HFF-Myc (cell line): Measurements from ENCODE around the gene USP10.

ENCODE experiments used
- DNase-seq: peaks from one replicate; pipeline ENCODE4 v3.0.0-alpha.2; 2011; ENCODE audit warnings: low read depth; ENCODE audit errors: extremely low read depth
- H3K4me3 ChIP-seq: replicated peaks from 2 replicates; pipeline ENCODE4 v1.5.1; 2011; ENCODE audit warnings: low read depth, mild to moderate bottlenecking, control low read depth, low read length
- TF ChIP-seq, protein P1 (sequence below): IDR thresholded peaks from 2 replicates; pipeline ENCODE4 v1.5.1; 2012; ENCODE audit warnings: mild to moderate bottlenecking, low read depth, low read length, control low read depth; ENCODE audit errors: missing control alignments

USP10 gene

GRCh38 chr16:84823926-84824325 is 124.1 kb downstream of the USP10 start:
- DNase-seq = no peak
- H3K4me3 ChIP-seq = no peak overlapping the region
- TF ChIP-seq, protein P1, sequence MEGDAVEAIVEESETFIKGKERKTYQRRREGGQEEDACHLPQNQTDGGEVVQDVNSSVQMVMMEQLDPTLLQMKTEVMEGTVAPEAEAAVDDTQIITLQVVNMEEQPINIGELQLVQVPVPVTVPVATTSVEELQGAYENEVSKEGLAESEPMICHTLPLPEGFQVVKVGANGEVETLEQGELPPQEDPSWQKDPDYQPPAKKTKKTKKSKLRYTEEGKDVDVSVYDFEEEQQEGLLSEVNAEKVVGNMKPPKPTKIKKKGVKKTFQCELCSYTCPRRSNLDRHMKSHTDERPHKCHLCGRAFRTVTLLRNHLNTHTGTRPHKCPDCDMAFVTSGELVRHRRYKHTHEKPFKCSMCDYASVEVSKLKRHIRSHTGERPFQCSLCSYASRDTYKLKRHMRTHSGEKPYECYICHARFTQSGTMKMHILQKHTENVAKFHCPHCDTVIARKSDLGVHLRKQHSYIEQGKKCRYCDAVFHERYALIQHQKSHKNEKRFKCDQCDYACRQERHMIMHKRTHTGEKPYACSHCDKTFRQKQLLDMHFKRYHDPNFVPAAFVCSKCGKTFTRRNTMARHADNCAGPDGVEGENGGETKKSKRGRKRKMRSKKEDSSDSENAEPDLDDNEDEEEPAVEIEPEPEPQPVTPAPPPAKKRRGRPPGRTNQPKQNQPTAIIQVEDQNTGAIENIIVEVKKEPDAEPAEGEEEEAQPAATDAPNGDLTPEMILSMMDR = no peak

GRCh38 chr16:84825896-84826557 is 126.2 kb downstream of the USP10 start:
- TF ChIP-seq, protein P1 = no peak
- no peak overlapping the region for H3K4me3 ChIP-seq
- no peak for DNase-seq

DNA sequence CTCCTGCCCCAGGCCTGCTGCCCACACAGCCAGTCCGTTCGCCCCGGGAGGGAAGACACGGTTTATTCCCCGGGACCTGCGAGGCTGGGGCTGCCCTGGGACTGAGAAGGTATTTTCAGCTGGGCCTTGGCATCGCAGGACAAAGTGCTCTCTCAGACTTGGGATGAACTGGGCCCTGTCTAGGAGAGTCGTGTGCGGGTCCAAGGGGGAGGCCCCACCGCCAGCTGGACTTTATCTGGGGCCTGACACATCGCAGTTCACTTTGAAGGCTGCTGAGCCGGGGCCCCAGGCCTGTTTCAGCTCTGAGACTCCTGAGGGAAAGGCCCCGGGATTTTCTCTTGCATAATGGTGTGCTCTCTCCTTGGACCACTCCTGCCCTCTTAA is 126.8 kb downstream of the USP10 start:
- DNase-seq = no peak
- no peak overlapping the region for H3K4me3 ChIP-seq
- TF ChIP-seq, protein P1 = no peak

DNA sequence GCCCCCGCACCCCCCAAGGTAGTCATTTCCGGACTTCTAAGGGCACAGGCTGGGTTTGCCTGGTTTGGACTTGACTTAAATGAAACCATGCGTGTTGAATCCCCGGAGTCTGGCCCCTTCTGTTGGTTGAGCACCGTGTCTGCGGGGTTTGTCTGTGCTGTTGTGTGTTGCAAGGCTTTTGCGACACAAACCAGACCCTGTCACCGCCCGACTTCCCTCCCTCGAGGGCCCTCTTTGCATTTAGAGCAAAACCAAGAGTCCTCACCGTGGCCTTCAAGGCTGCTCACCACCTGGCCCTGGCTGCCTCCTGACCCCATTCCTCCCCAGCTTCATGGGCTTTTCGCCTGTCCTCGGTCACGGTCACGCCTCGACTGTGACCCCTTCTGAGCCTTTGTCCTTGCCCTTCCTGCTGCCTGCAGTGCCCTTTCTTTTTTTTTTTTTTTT is 127.4 kb downstream of the USP10 start:
- DNase-seq = no peak

DNA sequence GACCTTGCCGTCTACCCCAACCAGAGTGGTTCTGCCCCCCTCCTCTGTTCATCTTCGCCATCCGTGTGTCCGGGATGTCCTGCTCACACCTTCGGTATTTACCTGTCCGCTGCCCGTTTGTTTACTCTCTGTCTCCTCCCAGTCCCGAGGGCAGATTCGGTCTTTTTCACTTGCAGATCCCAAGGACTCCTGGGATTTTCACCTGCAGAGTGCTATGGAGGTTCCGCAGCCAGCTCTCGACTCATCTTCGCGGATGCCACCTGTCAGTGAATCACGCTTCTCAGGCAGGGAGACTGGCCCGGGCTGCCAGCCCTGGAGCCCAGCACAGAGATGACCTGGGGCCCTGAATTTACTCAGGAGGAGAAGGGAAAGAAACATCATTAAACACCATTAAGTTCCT is 128.1 kb downstream of the USP10 start:
- TF ChIP-seq, protein P1 = no peak
- no peak for DNase-seq

More for the DNA sequence above, 127.4 kb downstream of the USP10 start:
- H3K4me3 ChIP-seq = no peak overlapping the region
- TF ChIP-seq, protein P1 = no peak

GRCh38 chr16:84828322-84828721 is 128.5 kb downstream of the USP10 start:
- H3K4me3 ChIP-seq = no peak overlapping the region
- TF ChIP-seq, protein P1 = no peak
- DNase-seq = no peak

More for the DNA sequence above, 128.1 kb downstream of the USP10 start:
- H3K4me3 ChIP-seq = no peak overlapping the region
